Thyroid gland (tissue), 4 donors: ENCODE data around the gene PLXNB2. TPM values are rescaled to one million over a fixed set of nuclear protein-coding genes. Genes with fewer than 3 reads are reported as not detected.

Source experiments
- DNase-seq, 2 donors: peaks; one replicate each; pipeline ENCODE4 v3.0.0-alpha.2; 2019
- H3K27ac ChIP-seq, 3 donors: fragments of 200-600 bp; sonication (generic); 1 replicate in 2 of 3; 2 replicates in 1 of 3; pipeline ENCODE4 v1.5.1; 2016 to 2019; ENCODE audit warnings: mild to moderate bottlenecking in 1 of 3, moderate library complexity in 1 of 3
- H3K27me3 ChIP-seq: fragments of 200-600 bp; sonication (generic); one replicate; pipeline ENCODE4 v1.5.1; 2019
- H3K36me3 ChIP-seq, 2 donors: fragments of 200-600 bp; sonication (generic); one replicate each; pipeline ENCODE4 v1.5.1; 2016 to 2019
- H3K4me1 ChIP-seq, 2 donors: fragments of 200-600 bp; sonication (generic); one replicate each; pipeline ENCODE4 v1.5.1; 2017 to 2019
- H3K4me3 ChIP-seq, 3 donors: fragments of 200-600 bp; sonication (generic); replicated peaks in 1 of 3; 1 replicate in 2 of 3; 2 replicates in 1 of 3; pipeline ENCODE4 v1.5.1; 2016; ENCODE audit warnings: mild to moderate bottlenecking in 1 of 3
- H3K9me3 ChIP-seq: fragments of 200-600 bp; sonication (generic); one replicate; pipeline ENCODE4 v1.5.1; 2017
- CTCF ChIP-seq, 6 experiments: fragments of 200-600 bp in 3 of 6; fragments of 450-650 bp in 3 of 6; sonication (generic) in 3 of 6; IDR thresholded peaks; one replicate each; pipeline ENCODE4 v1.5.1; 2016 to 2019; ENCODE audit warnings: antibody characterized with exemption in 6 of 6, mild to moderate bottlenecking in 2 of 6, inconsistent platforms in 1 of 6, moderate library complexity in 1 of 6
- POLR2A ChIP-seq, 2 donors: fragments of 450-650 bp; IDR thresholded peaks; one replicate each; pipeline ENCODE4 v1.6.1; 2017; ENCODE audit warnings: antibody characterized with exemption in 2 of 2, mild to moderate bottlenecking in 2 of 2, moderate library complexity in 1 of 2
- WGBS, 2 donors: methylation state at CpG; one replicate each; pipeline ENCODE4 v1.1.5; 2017; 5-methylcytosine and 5-hydroxymethylcytosine counted together
- intact Hi-C: fragments of 100-400 bp; cut with DNase I; formaldehyde crosslinking; loops from one replicate; pipeline ENCODE4 v1.15.1; 2023
- total RNA-seq, 4 donors: library from RNA; depleted of rRNA; stranded (reverse); fragments of >200 nt; gene quantifications; one replicate each; pipeline ENCODE4 v1.2.3, GENCODE V29; 2016

PLXNB2 gene
- total RNA-seq, 4 donors from 2014 or later, result 143 to 266 (median 215) TPM

- intact Hi-C loops, result no loop called here
- DNase-seq, result no peak
- H3K27me3 ChIP-seq, result no peaks in the 10 kb centered on the region
- no peak overlapping the region for H3K27ac ChIP-seq
- H3K9me3 ChIP-seq, result no peaks in the 10 kb centered on the region
- 92 to 95% methylated on average over 10 to 16 of the region's 40 CpGs for WGBS, 2 donors
- TF ChIP-seq POLR2A (IDR thresholded peaks at IDR 0.05) (no peak), CTCF (IDR thresholded peaks at IDR 0.05) (no peak)
- H3K36me3 ChIP-seq, result peaks cover 73 to 78% of the 10 kb centered on the region in 2 donors
- no peak overlapping the region for H3K4me3 ChIP-seq
- peaks cover 2 to 16% of the 10 kb centered on the region in 2 donors for H3K4me1 ChIP-seq
Observed at GRCh38 chr22:50286701-50287318, 20.6 kb downstream of the PLXNB2 start.

- H3K4me3 ChIP-seq, result no peak overlapping the region
- no peaks in the 10 kb centered on the region for H3K9me3 ChIP-seq
- peaks cover 78 to 83% of the 10 kb centered on the region in 2 donors for H3K36me3 ChIP-seq
- intact Hi-C loops, result no loop called here
- no peak for TF ChIP-seq CTCF (IDR thresholded peaks at IDR 0.05)
- TF ChIP-seq POLR2A (IDR thresholded peaks at IDR 0.05), result no peak
- H3K4me1 ChIP-seq, result peaks cover 0 to 12% of the 10 kb centered on the region in 2 donors
- 90 to 95% methylated on average over 17 to 20 of the region's 21 CpGs for WGBS, 2 donors
- no peak for DNase-seq
- H3K27ac ChIP-seq, result no peak overlapping the region
- no peaks in the 10 kb centered on the region for H3K27me3 ChIP-seq
Observed at GRCh38 chr22:50286275-50286674, 21.2 kb downstream of the PLXNB2 start.

GRCh38 chr22:50285568-50286229 is 21.7 kb downstream of the PLXNB2 start:
- Histone ChIP-seq H3K27ac (no peak overlapping the region), H3K9me3 (no peaks in the 10 kb centered on the region), H3K4me3 (no peak overlapping the region), H3K27me3 (no peaks in the 10 kb centered on the region), H3K4me1 (peaks cover 0 to 12% of the 10 kb centered on the region in 2 donors), H3K36me3 (peaks cover 84 to 89% of the 10 kb centered on the region in 2 donors)
- intact Hi-C loops, result no loop called here
- TF ChIP-seq POLR2A (IDR thresholded peaks at IDR 0.05) (no peak), CTCF (IDR thresholded peaks at IDR 0.05) (no peak)
- no peak for DNase-seq
- WGBS, 2 donors, result 93 to 95% methylated on average over 15 to 18 of the region's 34 CpGs

- 95 to 97% methylated on average over 5 to 11 of the region's 13 CpGs for WGBS, 2 donors
- Histone ChIP-seq H3K27me3 (no peaks in the 10 kb centered on the region), H3K9me3 (no peaks in the 10 kb centered on the region), H3K36me3 (peaks cover 91 to 92% of the 10 kb centered on the region in 2 donors), H3K4me1 (peaks cover 0 to 12% of the 10 kb centered on the region in 2 donors), H3K4me3 (no peak overlapping the region), H3K27ac (no peak overlapping the region)
- no peak for TF ChIP-seq CTCF (IDR thresholded peaks at IDR 0.05)
- no peak for TF ChIP-seq POLR2A (IDR thresholded peaks at IDR 0.05)
- intact Hi-C loops, result no loop called here
- DNase-seq, result no peak
Observed at GRCh38 chr22:50284479-50284878, 23.0 kb downstream of the PLXNB2 start.

- H3K36me3 ChIP-seq, result peaks cover 91% of the 10 kb centered on the region in 2 donors
- H3K9me3 ChIP-seq, result no peaks in the 10 kb centered on the region
- H3K4me1 ChIP-seq, result peaks cover 0 to 12% of the 10 kb centered on the region in 2 donors
- whole genome bisulfite sequencing, 2 donors, result 99% methylated on average over 17 of the region's 30 CpGs; no CpG with 5 or more reads in 1 of the 2 donors
- no peak overlapping the region for H3K27ac ChIP-seq
- H3K27me3 ChIP-seq, result no peaks in the 10 kb centered on the region
- DNase-seq, result no peak
- TF ChIP-seq CTCF (IDR thresholded peaks at IDR 0.05) (no peak), POLR2A (IDR thresholded peaks at IDR 0.05) (no peak)
- no peak overlapping the region for H3K4me3 ChIP-seq
- intact Hi-C loops, result no loop called here
Observed at GRCh38 chr22:50283821-50284220, 23.6 kb downstream of the PLXNB2 start.
